Left lung (tissue), 10 donors: ENCODE results near the gene SERPINA4. TPM values are rescaled to one million over a fixed set of nuclear protein-coding genes. Genes with fewer than 3 reads are reported as not detected.

Experiments
- ATAC-seq: fragments of 200-7000 bp; cut with Tn5 transposase; one replicate; pipeline ENCODE4 v1.9.1; 2020; ENCODE audit warnings: moderate library complexity
- DNase-seq, 4 donors: peaks; one replicate each; pipeline ENCODE4 v3.0.0-alpha.2; 2013 to 2020
- H3K27ac ChIP-seq, 2 donors: fragments of 200-600 bp; sonication (generic) in 1 of 2; one replicate each; pipeline versions ENCODE4 v1.5.0 to v1.8.0; 2020 to 2021
- H3K27me3 ChIP-seq, 2 donors: fragments of 200-600 bp; sonication (generic) in 1 of 2; one replicate each; pipeline versions ENCODE4 v1.5.0 to v1.8.0; 2020 to 2021
- H3K36me3 ChIP-seq, 2 donors: fragments of 200-600 bp; sonication (generic) in 1 of 2; one replicate each; pipeline versions ENCODE4 v1.5.0 to v1.8.0; 2020 to 2021
- H3K4me1 ChIP-seq, 2 donors: fragments of 200-600 bp; one replicate each; pipeline ENCODE4 v1.8.0; 2021
- H3K4me3 ChIP-seq, 2 donors: fragments of 200-600 bp; sonication (generic) in 1 of 2; one replicate each; pipeline versions ENCODE4 v1.5.0 to v1.8.0; 2020 to 2021; ENCODE audit warnings: mild to moderate bottlenecking in 1 of 2
- H3K9me3 ChIP-seq, 2 donors: fragments of 200-600 bp; sonication (generic) in 1 of 2; one replicate each; pipeline versions ENCODE4 v1.5.0 to v1.8.0; 2020 to 2021
- intact Hi-C, 2 donors: fragments of 100-400 bp; cut with DNase I; formaldehyde crosslinking; loops; one replicate each; pipeline versions ENCODE4 v1.11.2 to v1.14.2; 2022
- polyA plus RNA-seq, 6 donors: library from polyadenylated mRNA; unstranded; fragments of 120-200 nt; gene quantifications; one replicate each; pipeline ENCODE4 v1.2.1, GENCODE V29; 2013; ENCODE audit not compliant: insufficient read length in 6 of 6
- total RNA-seq, 2 donors: library from RNA; stranded (reverse); fragmentation: NEBNext Ultra II Directional; extraction: Animal tissue kit (Norgen Biotek cat#: 25700); gene quantifications; one replicate each; pipeline ENCODE4 v1.2.1, GENCODE V29; 2021
- TF ChIP-seq, protein P1 (sequence below), 2 donors: fragments of 200-600 bp; sonication (generic) in 1 of 2; IDR thresholded peaks; one replicate each; pipeline versions ENCODE4 v1.5.0 to v1.8.0; 2021; ENCODE audit warnings: antibody characterized with exemption in 2 of 2
- donor health status: DM: no; HTN: yes; CAD: no.
- donor health status: DM: no; HTN: no; CAD: no.

The SERPINA4 gene
- total and polyA plus RNA-seq, 8 donors, result 1.0 to 2.7 (median 1.3) TPM; not detected in 2

DNA sequence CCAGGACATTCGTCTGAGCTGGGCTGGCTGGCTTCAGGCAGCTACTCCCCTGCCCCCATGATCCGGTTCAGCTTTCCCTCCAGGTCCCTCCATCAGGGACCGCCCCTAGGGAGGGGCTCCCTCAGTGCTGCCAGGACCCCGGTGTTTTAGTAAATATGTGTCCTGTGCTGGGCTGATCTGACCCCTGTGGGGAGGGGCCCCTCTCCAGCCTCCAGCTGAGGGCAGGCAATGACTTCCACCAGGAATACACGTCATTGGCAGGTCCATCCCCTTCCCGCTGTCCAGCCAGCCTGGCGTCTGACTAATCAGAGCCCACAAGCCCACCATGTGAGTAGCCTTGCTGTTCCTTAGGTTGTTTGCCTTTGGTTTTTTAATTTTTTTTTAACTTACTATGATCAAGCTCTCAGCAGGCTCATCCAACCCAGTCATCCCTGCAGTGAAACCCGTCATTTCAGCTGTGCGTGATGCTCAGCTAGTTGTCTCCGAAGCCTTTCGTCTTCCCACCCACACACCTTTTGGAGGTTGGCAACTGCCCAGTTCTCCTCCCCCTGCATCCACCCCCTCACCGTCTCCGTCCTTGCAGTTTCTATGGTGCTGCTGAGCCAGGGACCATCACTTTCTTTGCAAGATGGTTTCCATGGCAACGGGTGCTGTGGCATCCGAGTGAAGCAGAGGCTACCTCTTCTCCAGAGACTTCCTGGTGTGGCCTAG, 16.0 kb upstream of the SERPINA4 start:
- Histone ChIP-seq H3K9me3 (peaks cover 0 to 11% of the 10 kb centered on the region in 2 donors), H3K36me3 (no peaks in the 10 kb centered on the region), H3K27ac (no peak overlapping the region), H3K4me3 (no peak overlapping the region), H3K27me3 (peaks cover 0 to 20% of the 10 kb centered on the region in 2 donors), H3K4me1 (no peaks in the 10 kb centered on the region)
- intact Hi-C loops, result no loop called here
- ATAC-seq (no peak), DNase-seq (no peak)
- TF ChIP-seq, protein P1, sequence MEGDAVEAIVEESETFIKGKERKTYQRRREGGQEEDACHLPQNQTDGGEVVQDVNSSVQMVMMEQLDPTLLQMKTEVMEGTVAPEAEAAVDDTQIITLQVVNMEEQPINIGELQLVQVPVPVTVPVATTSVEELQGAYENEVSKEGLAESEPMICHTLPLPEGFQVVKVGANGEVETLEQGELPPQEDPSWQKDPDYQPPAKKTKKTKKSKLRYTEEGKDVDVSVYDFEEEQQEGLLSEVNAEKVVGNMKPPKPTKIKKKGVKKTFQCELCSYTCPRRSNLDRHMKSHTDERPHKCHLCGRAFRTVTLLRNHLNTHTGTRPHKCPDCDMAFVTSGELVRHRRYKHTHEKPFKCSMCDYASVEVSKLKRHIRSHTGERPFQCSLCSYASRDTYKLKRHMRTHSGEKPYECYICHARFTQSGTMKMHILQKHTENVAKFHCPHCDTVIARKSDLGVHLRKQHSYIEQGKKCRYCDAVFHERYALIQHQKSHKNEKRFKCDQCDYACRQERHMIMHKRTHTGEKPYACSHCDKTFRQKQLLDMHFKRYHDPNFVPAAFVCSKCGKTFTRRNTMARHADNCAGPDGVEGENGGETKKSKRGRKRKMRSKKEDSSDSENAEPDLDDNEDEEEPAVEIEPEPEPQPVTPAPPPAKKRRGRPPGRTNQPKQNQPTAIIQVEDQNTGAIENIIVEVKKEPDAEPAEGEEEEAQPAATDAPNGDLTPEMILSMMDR (IDR thresholded peaks at IDR 0.05), result no peak

GRCh38 chr14:94547151-94547680, 14.0 kb upstream of the SERPINA4 start:
- ATAC-seq, result no peak
- H3K9me3 ChIP-seq, result peaks cover 0 to 11% of the 10 kb centered on the region in 2 donors
- H3K36me3 ChIP-seq, result no peaks in the 10 kb centered on the region
- peaks cover 0 to 21% of the 10 kb centered on the region in 2 donors for H3K27me3 ChIP-seq
- TF ChIP-seq, protein P1 (IDR thresholded peaks at IDR 0.05), result no peak
- DNase-seq, result no peak
- H3K4me1 ChIP-seq, result no peaks in the 10 kb centered on the region
- no peak overlapping the region for H3K27ac ChIP-seq
- intact Hi-C loops, result no loop called here
- no peak overlapping the region for H3K4me3 ChIP-seq

DNA sequence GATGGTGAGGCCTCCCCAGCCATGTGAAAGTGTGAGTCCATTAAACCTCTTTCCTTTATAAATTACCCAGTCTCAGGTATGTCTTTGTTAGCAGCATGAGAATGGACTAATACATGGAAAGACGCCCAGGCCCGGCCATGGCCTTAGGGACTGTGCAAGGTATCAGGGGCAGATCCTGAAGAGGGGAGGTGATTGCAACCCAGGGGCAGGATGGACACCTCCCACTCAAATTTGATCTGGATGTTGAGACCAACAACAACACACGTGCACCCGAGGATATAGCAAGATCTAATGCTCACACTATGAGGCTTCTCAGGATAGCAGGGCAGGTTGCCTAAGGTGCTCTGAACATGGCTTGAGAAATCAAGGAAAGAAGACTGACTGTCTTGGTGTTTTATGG, 13.5 kb upstream of the SERPINA4 start:
- H3K27ac ChIP-seq, result no peak overlapping the region
- H3K27me3 ChIP-seq, result peaks cover 0 to 21% of the 10 kb centered on the region in 2 donors
- ATAC-seq (no peak), DNase-seq (no peak)
- TF ChIP-seq, protein P1 (IDR thresholded peaks at IDR 0.05), result no peak
- H3K9me3 ChIP-seq, result peaks cover 0 to 11% of the 10 kb centered on the region in 2 donors
- intact Hi-C loops, result no loop called here
- H3K36me3 ChIP-seq, result no peaks in the 10 kb centered on the region
- no peaks in the 10 kb centered on the region for H3K4me1 ChIP-seq
- H3K4me3 ChIP-seq, result no peak overlapping the region

- H3K27me3 ChIP-seq, result peaks cover 0 to 21% of the 10 kb centered on the region in 2 donors
- no peak for ATAC-seq
- intact Hi-C loops, result no loop called here
- no peaks in the 10 kb centered on the region for H3K4me1 ChIP-seq
- H3K36me3 ChIP-seq, result no peaks in the 10 kb centered on the region
- DNase-seq, result no peak
- H3K27ac ChIP-seq, result no peak overlapping the region
- TF ChIP-seq, protein P1 (IDR thresholded peaks at IDR 0.05), result no peak
- H3K9me3 ChIP-seq, result peaks cover 0 to 11% of the 10 kb centered on the region in 2 donors
- H3K4me3 ChIP-seq, result no peak overlapping the region
Observed at GRCh38 chr14:94548131-94548998, 12.9 kb upstream of the SERPINA4 start.
